ENCODE results near the gene ATP2B2.

The ATP2B2 gene

DNA sequence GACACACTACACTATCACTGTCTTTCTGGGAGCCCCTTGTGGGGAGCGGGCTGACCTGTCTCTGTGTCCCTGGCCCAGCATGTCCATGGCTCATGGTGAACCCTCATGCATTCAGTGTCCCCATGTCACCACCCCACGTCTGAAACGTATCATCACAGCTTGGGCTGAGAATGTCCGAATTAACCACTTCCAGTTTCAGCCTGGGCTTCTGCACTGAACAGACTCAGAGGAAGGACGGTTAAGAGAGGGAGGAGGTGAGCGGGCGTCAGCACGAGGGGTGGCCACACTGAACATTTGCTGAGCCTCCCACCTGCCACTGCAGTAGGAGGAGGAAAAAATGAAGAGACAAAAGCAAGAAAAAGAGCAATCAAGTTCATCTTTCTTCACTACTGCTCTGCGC is 30.5 kb downstream of the ATP2B2 start:
- DNase-seq (ENCODE audit: low read depth), result no peak
- no peak for TF ChIP-seq CTCF (conservative IDR thresholded peaks at IDR 0.05; ENCODE audit: control insufficient read depth, insufficient read depth, low read depth, low read length)

GRCh38 chr3:10474275-10474646 is 31.1 kb downstream of the ATP2B2 start:
- H3K4me3 ChIP-seq (ENCODE audit: control insufficient read depth, low read depth, low read length), result no peak overlapping the region
- no peak for TF ChIP-seq CTCF (conservative IDR thresholded peaks at IDR 0.05; ENCODE audit: control insufficient read depth, insufficient read depth, low read depth, low read length)
- no peak for DNase-seq (ENCODE audit: low read depth)

More for the DNA sequence above, 30.5 kb downstream of the ATP2B2 start:
- no peak overlapping the region for H3K4me3 ChIP-seq (ENCODE audit: control insufficient read depth, low read depth, low read length)

DNA sequence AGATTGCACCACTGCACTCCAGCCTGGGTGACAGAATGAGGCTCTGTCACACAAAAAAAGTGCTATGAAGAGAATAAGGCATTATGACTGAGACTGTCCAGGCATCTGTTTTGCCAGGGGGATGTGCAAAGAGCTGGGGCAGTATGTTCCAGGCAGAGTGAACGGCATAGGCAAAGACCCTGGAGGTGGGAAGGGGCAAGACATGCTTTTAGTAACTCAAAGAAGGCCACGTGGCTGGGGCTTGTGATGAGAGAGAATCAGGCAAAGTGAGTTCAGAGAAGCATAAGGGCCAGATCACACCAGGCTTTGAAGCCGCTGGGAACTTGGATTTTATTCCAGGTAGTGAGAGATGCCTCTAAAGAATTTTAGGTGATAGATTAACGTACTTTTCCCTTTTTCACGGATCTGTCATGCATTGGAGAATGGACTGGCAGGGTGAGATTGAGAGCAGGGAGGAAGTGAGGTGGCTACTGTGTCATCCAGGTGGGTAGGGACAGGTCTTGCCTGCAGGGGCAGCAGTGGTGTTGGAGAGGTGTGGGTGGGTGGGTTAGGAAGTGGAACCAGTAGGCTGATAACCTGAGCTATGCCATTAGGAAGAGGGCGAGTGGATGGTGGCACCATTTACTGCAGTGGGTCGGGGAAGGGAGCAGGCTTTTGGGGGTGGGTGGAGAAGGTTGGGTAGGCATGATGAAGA is 31.7 kb downstream of the ATP2B2 start:
- TF ChIP-seq CTCF (conservative IDR thresholded peaks at IDR 0.05; ENCODE audit: control insufficient read depth, insufficient read depth, low read depth, low read length), result no peak
- no peak overlapping the region for H3K4me3 ChIP-seq (ENCODE audit: control insufficient read depth, low read depth, low read length)
- DNase-seq (ENCODE audit: low read depth), result no peak

- H3K4me3 ChIP-seq (ENCODE audit: control insufficient read depth, low read depth, low read length), result no peak overlapping the region
- no peak for DNase-seq (ENCODE audit: low read depth)
- no peak for TF ChIP-seq CTCF (conservative IDR thresholded peaks at IDR 0.05; ENCODE audit: control insufficient read depth, insufficient read depth, low read depth, low read length)
Measured at GRCh38 chr3:10472877-10473440, 32.4 kb downstream of the ATP2B2 start.

GRCh38 chr3:10471054-10471688 is 34.2 kb downstream of the ATP2B2 start:
- no peak overlapping the region for H3K4me3 ChIP-seq (ENCODE audit: control insufficient read depth, low read depth, low read length)
- peak; percentile 1 for DNase-seq (ENCODE audit: low read depth)
- no peak for TF ChIP-seq CTCF (conservative IDR thresholded peaks at IDR 0.05; ENCODE audit: control insufficient read depth, insufficient read depth, low read depth, low read length)

GRCh38 chr3:10470120-10471053 is 35.0 kb downstream of the ATP2B2 start:
- TF ChIP-seq CTCF (conservative IDR thresholded peaks at IDR 0.05; ENCODE audit: control insufficient read depth, insufficient read depth, low read depth, low read length), result no peak
- H3K4me3 ChIP-seq (ENCODE audit: control insufficient read depth, low read depth, low read length), result no peak overlapping the region
- DNase-seq (ENCODE audit: low read depth), result no peak
